MG63 (cell line): Measurements from ENCODE around the gene PXN. TPM values are rescaled to one million over a fixed set of nuclear protein-coding genes. Genes with fewer than 3 reads are reported as not detected.
"Not testable (repeated sequence)": the region's sequence is repeated elsewhere in the genome, so short reads cannot be mapped to it uniquely, and the experiment has no call there.

Source experiments
- DNase-seq: peaks from one replicate; pipeline ENCODE4 v3.0.0-alpha.2; 2020
- H3K27me3 ChIP-seq: fragments of 250-450 bp; sonication (Bioruptor Pico); 2 replicates; pipeline ENCODE4 v1.5.1; 2020; ENCODE audit warnings: mild to moderate bottlenecking, moderate library complexity
- H3K36me3 ChIP-seq: fragments of 250-450 bp; sonication (Bioruptor Pico); 2 replicates; pipeline ENCODE4 v1.5.1; 2020; ENCODE audit warnings: mild to moderate bottlenecking, moderate library complexity
- H3K4me3 ChIP-seq: fragments of 250-450 bp; sonication (Bioruptor Pico); 2 replicates; pipeline ENCODE4 v1.5.1; 2020; ENCODE audit warnings: mild to moderate bottlenecking, moderate library complexity
- H3K9me3 ChIP-seq: fragments of 250-450 bp; sonication (Bioruptor Pico); 2 replicates; pipeline ENCODE4 v1.5.1; 2020; ENCODE audit warnings: mild to moderate bottlenecking, moderate library complexity
- total RNA-seq: library from RNA; depleted of rRNA; stranded (reverse); fragments of >200 nt; shearing (Covaris generic); gene quantifications from 2 replicates; pipeline ENCODE4 v1.2.3, GENCODE V29; 2014; ENCODE audit warnings: low replicate concordance

Gene PXN
- total RNA-seq, 1 experiment from 2014 or later = 11.5 TPM

GRCh38 chr12:120223458-120224303 lies 41.8 kb downstream of the PXN start:
- H3K9me3 ChIP-seq = no peaks in the 10 kb centered on the region
- DNase-seq = no peak
- H3K36me3 ChIP-seq = peaks cover 47% of the 10 kb centered on the region
- H3K27me3 ChIP-seq = no peaks in the 10 kb centered on the region
- no peak overlapping the region for H3K4me3 ChIP-seq

GRCh38 chr12:120222288-120222832 lies 43.2 kb downstream of the PXN start:
- Histone ChIP-seq H3K9me3 (no peaks in the 10 kb centered on the region), H3K27me3 (no peaks in the 10 kb centered on the region), H3K4me3 (no peak overlapping the region), H3K36me3 (peaks cover 55% of the 10 kb centered on the region)
- no peak for DNase-seq

DNA sequence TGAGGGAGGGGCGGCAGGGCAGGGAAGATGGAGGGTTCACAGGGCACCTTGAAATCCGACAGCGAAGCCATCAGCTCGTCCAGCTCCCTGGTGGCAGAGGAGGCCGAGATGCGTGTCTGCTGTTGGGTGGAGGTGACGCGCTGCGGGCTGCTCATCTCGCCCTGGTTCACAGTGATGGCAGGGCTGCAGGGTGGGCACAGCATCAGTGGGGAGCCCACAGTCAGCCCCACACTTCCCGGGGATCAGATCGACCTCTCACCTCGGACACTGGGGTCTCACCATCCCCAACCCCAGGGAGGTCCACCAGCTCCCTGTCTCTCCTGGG lies 44.0 kb downstream of the PXN start:
- Histone ChIP-seq H3K27me3 (no peaks in the 10 kb centered on the region), H3K9me3 (no peaks in the 10 kb centered on the region), H3K36me3 (peaks cover 51% of the 10 kb centered on the region), H3K4me3 (no peak overlapping the region)
- no peak for DNase-seq

GRCh38 chr12:120220838-120221575 lies 44.5 kb downstream of the PXN start:
- no peak for DNase-seq
- Histone ChIP-seq H3K4me3 (no peak overlapping the region), H3K36me3 (peaks cover 46% of the 10 kb centered on the region), H3K27me3 (no peaks in the 10 kb centered on the region), H3K9me3 (no peaks in the 10 kb centered on the region)

DNA sequence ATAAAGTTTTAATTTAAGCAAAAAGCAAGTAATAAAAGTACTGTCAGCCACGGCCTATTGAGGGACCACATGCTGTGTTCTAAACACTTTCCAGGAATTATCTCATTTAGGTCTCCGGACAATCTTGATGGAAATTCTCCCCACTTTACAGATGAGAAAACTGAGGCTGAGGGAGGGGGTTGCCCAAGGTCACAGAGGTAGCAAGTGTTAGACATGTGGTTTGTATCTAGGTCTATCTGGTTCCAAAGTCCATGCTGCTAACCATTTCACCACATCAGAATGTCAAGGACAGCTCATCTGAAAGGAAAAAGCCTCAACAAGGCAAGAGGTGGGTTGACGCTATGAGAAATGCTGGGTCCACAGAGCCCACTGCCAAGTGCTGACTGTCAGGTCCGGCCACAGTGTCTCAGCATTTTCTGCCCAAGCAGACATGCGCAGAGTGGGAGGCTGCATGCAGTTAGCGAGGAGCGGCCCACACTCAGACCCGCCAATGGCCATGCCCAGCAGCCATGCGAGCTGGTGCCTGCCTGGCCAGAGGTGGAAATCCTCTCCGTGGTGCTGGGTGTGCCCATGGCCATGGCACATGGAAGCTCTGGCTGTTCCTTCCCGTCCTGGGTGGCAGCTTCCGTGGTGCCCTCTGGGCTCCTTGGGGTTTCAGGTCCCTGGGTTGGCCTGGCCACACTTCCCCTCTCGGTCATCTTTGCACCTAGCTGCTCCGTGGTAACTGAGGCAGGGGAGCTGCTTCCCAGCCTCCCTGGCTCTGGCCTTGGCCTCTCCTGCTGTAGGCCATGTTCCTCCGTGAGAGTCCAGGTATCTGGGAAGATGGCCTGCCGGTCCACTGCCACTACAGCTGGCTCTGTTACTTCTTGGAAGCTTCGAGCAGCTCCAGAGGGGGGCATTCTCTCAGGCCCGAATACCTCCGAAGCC lies 46.6 kb downstream of the PXN start:
- H3K4me3 ChIP-seq = no peak overlapping the region
- DNase-seq = no peak
- no peaks in the 10 kb centered on the region for H3K27me3 ChIP-seq
- H3K9me3 ChIP-seq = no peaks in the 10 kb centered on the region
- peaks cover 49% of the 10 kb centered on the region for H3K36me3 ChIP-seq

- DNase-seq = no peak
- H3K9me3 ChIP-seq = no peaks in the 10 kb centered on the region
- H3K27me3 ChIP-seq = no peaks in the 10 kb centered on the region
- H3K36me3 ChIP-seq = peaks cover 52% of the 10 kb centered on the region
- no peak overlapping the region for H3K4me3 ChIP-seq
Measured at GRCh38 chr12:120216742-120217605, 48.6 kb downstream of the PXN start.

DNA sequence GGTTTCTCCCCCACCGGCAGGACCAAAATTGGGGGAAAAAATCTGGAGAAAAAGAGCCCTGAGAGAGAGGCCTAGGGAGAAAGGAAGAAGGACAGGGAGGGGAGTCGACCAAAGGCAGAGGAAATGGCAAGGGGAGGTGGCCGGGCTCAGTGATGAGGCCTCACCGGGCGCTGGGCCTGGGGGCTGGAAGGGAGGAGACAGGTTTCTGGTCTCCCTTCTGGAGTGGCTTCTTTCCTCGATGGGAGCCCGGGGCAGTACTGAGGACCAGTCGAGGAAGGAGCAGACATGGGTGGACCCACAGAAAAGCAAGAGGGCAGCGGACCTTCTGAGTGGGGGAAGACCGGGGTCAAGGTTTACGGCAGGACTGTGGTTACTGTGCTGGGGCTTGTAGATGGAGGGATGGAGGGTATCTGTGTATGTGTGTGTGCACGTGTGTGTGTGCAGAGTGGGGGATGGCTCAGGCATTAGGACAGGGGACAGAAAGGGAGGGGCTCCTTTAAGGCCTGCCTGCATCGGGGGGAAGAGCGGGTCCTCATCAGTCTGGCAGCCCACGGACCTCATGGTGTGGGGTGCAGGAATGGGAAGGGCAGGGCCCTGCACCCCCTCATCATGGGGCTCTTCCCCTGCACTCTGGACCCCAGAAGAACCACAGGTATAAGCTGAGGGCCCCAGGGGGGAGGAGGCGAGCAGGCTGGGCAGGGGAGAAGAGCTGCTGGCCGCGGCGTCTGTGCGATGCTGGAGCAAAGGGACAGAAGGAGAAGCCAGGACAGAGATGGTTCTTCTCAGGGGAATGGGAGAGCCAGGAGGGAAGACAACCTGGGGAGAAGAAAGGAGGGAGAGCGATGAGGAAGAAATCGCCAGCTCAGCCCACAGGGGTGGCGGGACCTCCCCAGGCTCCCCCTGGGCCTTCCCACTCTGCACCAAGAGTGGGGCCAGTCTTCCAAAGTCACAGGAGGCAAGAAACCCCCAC lies 49.5 kb downstream of the PXN start:
- no peak for DNase-seq
- Histone ChIP-seq H3K36me3 (peaks cover 52% of the 10 kb centered on the region), H3K4me3 (no peak overlapping the region), H3K27me3 (no peaks in the 10 kb centered on the region), H3K9me3 (no peaks in the 10 kb centered on the region)

DNA sequence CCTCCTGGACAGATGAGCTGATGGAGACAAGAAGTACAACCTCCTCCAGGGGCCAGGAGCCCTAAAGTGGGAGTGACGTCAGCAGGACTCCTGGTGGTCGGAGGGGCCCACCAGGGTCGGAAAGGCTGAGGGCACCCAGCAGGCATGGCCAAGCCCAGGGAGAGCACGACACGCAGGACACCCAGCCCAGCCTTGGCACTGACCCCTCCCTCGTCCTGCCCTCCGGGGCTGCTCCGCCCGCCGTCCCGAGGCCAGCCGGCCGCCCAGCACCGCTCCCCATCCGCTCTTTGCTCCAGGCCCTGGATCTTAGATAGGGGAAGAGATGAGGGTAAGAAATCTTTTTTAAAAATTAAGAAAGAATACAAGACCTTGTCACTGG lies 50.2 kb downstream of the PXN start:
- Histone ChIP-seq H3K9me3 (no peaks in the 10 kb centered on the region), H3K36me3 (peaks cover 58% of the 10 kb centered on the region), H3K4me3 (no peak overlapping the region), H3K27me3 (no peaks in the 10 kb centered on the region)
- no peak for DNase-seq

- Histone ChIP-seq H3K4me3 (no peak overlapping the region), H3K9me3 (no peaks in the 10 kb centered on the region), H3K36me3 (peaks cover 62% of the 10 kb centered on the region), H3K27me3 (no peaks in the 10 kb centered on the region)
- DNase-seq = no peak
Measured at GRCh38 chr12:120214626-120215356, 50.7 kb downstream of the PXN start.

GRCh38 chr12:120213758-120214157 lies 51.8 kb downstream of the PXN start:
- H3K27me3 ChIP-seq = no peaks in the 10 kb centered on the region
- no peaks in the 10 kb centered on the region for H3K9me3 ChIP-seq
- DNase-seq = no peak
- H3K4me3 ChIP-seq = no peak overlapping the region
- peaks cover 57% of the 10 kb centered on the region for H3K36me3 ChIP-seq

- H3K36me3 ChIP-seq = peaks cover 51% of the 10 kb centered on the region
- not testable (repeated sequence) for H3K9me3 ChIP-seq, H3K27me3 ChIP-seq, DNase-seq, H3K4me3 ChIP-seq
Measured at GRCh38 chr12:120213182-120213581, 52.3 kb downstream of the PXN start.

- no peak for DNase-seq
- H3K27me3 ChIP-seq = no peaks in the 10 kb centered on the region
- H3K4me3 ChIP-seq = no peak overlapping the region
- peaks cover 53% of the 10 kb centered on the region for H3K36me3 ChIP-seq
- H3K9me3 ChIP-seq = no peaks in the 10 kb centered on the region
Measured at GRCh38 chr12:120212301-120212700, 53.2 kb downstream of the PXN start.

DNA sequence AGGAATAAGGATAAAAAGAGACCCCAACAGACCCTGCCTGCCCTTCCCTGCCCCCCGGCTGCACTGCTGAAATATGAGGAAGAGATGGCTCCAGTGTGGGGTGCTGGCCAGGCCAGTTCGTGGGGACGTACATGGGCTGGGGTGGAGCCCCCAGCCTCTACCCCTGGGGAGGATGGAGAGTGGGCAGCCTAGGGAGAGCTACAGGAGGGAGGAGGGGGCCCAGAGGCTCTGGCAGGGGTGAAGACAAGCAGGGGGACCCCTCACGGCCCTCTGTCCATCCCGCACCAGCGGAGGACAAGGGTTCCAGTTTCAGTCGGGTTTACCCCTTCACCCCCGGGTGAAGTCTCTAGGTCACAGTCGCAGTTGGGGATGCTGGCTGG lies 53.6 kb downstream of the PXN start:
- peaks cover 57% of the 10 kb centered on the region for H3K36me3 ChIP-seq
- H3K9me3 ChIP-seq = no peaks in the 10 kb centered on the region
- DNase-seq = no peak
- H3K27me3 ChIP-seq = no peaks in the 10 kb centered on the region
- H3K4me3 ChIP-seq = no peak overlapping the region

GRCh38 chr12:120211243-120211903 lies 54.2 kb downstream of the PXN start:
- Histone ChIP-seq H3K36me3 (peaks cover 55% of the 10 kb centered on the region), H3K27me3 (no peaks in the 10 kb centered on the region), H3K9me3 (no peaks in the 10 kb centered on the region), H3K4me3 (no peak overlapping the region)
- DNase-seq = no peak
